ENCODE data around the gene HLA-B.

- no peak for TF ChIP-seq GATA3 (IDR thresholded peaks at IDR 0.05; ENCODE audit: low read depth, low read length)
- no peak for TF ChIP-seq GATA2 (IDR thresholded peaks at IDR 0.05; ENCODE audit: low read depth, low read length)
Observed at GRCh38 chr6:31403283-31404060, 46.5 kb upstream of the HLA-B start, which contains the start of gene MICA.

All from SH-SY5Y (cell line).